LNCaP clone FGC (cell line): ENCODE measurements around the gene SLC17A5.
"Not testable (repeated sequence)": the region's sequence is repeated elsewhere in the genome, so short reads cannot be mapped to it uniquely, and the experiment has no call there.

ENCODE experiments used
- DNase-seq: peaks from one replicate; pipeline ENCODE4 v3.0.0-alpha.2; 2011; ENCODE audit warnings: low read depth
- H3K4me3 ChIP-seq: 2 replicates; pipeline ENCODE4 v1.5.1; 2011; ENCODE audit warnings: mild to moderate bottlenecking, low read depth, low read length, control low read depth
- TF ChIP-seq, protein P1 (sequence below): IDR thresholded peaks from 2 replicates; pipeline ENCODE4 v1.5.1; 2012; ENCODE audit warnings: mild to moderate bottlenecking; ENCODE audit not compliant: control insufficient read depth, insufficient read depth; ENCODE audit errors: extremely low read depth

The SLC17A5 gene

DNA sequence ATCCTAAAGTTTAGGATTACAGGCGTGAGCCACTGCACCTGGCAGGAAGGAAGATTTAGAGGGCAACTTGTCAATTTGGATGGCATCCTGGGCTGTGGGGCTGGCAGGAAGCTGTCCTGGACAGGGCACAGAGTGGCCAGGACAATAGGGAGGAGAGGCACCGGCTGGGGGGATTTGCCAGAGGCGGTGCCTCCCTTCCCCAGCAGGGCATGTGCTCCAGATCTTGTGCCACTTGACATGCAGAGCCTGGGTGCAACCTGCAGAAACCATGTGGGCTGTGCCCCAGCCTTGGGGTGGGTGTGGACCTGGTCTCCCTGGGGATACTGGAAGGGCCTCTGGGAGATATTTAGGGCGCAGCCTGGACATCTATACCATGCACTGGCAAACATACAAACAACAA is 74.4 kb downstream of the SLC17A5 start:
- TF ChIP-seq, protein P1, sequence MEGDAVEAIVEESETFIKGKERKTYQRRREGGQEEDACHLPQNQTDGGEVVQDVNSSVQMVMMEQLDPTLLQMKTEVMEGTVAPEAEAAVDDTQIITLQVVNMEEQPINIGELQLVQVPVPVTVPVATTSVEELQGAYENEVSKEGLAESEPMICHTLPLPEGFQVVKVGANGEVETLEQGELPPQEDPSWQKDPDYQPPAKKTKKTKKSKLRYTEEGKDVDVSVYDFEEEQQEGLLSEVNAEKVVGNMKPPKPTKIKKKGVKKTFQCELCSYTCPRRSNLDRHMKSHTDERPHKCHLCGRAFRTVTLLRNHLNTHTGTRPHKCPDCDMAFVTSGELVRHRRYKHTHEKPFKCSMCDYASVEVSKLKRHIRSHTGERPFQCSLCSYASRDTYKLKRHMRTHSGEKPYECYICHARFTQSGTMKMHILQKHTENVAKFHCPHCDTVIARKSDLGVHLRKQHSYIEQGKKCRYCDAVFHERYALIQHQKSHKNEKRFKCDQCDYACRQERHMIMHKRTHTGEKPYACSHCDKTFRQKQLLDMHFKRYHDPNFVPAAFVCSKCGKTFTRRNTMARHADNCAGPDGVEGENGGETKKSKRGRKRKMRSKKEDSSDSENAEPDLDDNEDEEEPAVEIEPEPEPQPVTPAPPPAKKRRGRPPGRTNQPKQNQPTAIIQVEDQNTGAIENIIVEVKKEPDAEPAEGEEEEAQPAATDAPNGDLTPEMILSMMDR: no peak
- DNase-seq: no peak

GRCh38 chr6:73577676-73578075 is 76.1 kb downstream of the SLC17A5 start:
- no peak for DNase-seq
- TF ChIP-seq, protein P1: no peak
- no peak overlapping the region for H3K4me3 ChIP-seq

More for the DNA sequence above, 74.4 kb downstream of the SLC17A5 start:
- no peak overlapping the region for H3K4me3 ChIP-seq

DNA sequence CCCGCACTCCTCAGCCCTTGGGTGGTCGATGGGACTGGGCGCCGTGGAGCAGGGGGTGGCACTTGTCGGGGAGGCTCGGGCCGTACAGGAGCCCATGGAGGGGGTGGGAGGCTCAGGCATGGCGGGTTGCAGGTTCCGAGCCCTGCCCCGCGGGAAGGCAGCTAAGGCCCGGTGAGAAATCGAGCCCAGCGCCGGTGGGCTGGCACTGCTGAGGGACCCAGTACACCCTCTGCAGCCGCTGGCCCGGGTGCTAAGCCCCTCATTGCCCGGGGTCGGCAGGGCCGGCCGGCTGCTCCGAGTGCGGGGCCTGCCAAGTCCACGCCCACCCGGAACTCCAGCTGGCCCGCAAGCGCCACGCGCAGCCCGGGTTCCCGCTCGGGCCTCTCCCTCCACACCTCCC is 81.3 kb downstream of the SLC17A5 start:
- H3K4me3 ChIP-seq: not testable (repeated sequence)

GRCh38 chr6:73571218-73572181 is 82.3 kb downstream of the SLC17A5 start:
- not testable (repeated sequence) for DNase-seq, H3K4me3 ChIP-seq

More for the DNA sequence above, 81.3 kb downstream of the SLC17A5 start:
- DNase-seq: not testable (repeated sequence)

DNA sequence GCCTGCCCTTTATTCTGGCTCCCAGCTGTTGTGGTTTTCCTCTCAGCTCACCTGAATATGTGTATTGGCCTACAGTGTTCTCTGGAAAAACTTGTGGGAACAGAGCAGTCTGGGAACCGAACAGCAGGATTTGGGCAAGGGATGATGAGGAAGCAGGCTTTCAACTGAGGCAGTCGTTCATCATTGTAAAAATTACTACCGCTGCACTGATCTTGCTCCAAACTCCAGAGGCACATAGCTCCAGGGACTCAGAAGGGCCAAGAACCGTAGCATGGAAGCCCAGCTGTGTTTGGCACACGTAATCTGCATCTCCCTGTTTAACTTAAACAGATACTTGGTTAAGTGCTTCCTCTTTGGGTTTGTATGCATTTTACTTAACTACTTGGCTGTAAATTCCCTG is 84.7 kb downstream of the SLC17A5 start:
- TF ChIP-seq, protein P1: no peak
- DNase-seq: no peak
- no peak overlapping the region for H3K4me3 ChIP-seq

- no peak overlapping the region for H3K4me3 ChIP-seq
- DNase-seq: no peak
- TF ChIP-seq, protein P1: no peak
These were observed 86.7 kb downstream of the SLC17A5 start for GRCh38 chr6:73566954-73567591.

DNA sequence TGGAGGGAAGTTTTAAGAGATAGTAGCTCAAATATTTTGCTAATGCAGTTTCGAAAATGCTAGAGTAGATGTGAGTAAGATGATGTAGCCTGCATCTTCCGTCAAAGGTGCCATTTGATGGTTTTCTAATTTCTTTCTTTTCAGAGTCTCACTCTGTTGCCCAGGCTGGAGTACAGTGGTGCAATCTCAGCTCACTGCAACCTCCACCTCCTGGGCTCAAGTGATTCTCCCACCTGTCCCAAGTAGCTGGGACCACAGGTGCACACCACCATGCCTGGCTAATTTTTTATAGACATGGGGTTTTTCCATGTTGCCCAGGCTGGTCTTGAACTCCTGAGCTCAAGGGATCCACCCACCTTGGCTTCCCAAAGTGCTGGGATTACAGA is 87.3 kb downstream of the SLC17A5 start:
- DNase-seq, H3K4me3 ChIP-seq: not testable (repeated sequence)

DNA sequence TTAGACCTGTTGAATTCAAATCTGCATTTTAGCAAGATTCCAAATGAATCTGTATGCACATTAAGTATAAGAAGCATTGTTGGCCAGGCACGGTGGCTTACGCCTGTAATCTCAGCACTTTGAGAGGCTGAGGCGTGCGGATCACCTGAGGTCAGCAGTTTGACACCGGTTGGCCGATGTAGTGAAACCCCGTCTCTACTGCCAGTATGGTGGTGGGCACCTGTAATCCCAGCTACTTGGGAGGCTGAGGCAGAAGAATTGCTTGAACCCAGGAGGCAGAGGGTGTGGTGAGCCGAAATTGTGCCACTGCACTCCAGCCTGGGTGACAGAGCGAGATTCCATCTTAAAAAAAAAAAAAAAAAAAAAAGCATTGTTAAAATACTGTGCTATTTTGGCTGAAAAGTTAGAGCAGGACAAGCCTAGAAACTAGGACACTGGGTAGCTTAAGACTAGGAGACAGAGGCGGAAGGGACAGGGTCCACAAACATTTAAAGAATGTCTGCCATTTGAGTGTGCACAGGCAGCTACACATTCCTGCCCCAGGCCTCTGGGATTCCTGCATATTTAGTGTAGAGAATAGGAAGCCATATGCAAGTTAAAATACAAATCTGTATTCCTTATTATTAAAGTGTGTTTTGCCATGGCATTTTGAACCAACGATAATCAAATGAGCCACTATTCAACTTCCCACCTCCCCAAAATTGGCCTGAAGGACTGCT is 87.9 kb downstream of the SLC17A5 start:
- no peak for DNase-seq
- TF ChIP-seq, protein P1: no peak
- H3K4me3 ChIP-seq: no peak overlapping the region
